ENCODE data around the gene HOXB3. TPM values are rescaled to one million over a fixed set of nuclear protein-coding genes. Genes with fewer than 3 reads are reported as not detected.

Gene HOXB3
- total RNA-seq, 4 donors from 2014 or later, result 3.7 to 14.1 (median 9.4) TPM

DNA sequence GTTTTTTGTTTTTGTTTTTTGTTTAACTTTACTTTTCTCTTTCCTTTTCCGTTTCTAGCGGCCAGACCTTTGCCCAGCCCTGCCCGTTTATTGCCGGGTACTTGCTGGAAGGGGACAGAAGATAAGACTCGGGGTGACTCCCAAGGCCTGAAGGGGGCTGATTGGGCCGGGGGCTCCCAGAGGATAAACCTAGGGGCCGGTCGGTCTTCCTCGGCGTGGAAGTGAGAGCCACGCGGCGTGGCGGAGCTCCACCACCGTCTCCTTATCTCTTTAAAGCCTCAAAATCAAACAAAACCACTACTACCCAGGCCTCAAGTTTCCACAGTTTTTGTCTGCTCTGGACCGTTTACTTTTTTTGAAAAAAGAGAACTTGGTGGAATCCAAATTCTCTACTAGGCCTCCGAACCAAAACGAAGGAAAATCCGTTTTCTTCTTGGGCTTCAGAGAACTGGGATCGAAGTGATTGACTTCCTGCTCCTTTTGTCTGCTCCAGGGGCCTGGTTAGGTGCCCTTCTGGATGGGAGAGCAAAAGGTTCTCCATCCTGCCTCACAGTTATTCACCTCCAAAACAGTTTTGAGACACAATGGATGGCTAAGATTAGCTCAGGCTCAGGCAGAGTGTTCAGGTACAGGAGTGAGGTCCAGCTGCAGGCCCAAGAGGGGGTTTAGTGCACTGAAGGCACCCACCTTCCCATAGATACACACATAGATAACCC is 44.6 kb upstream of the HOXB3 start:
- DNase-seq (ENCODE audit: low spot score in 2 of 2), result no peak
- Histone ChIP-seq H3K36me3 (no peaks in the 10 kb centered on the region), H3K27me3 (peaks cover 0 to 100% of the 10 kb centered on the region in 2 donors), H3K27ac (no peak overlapping the region), H3K4me3 (no peak overlapping the region), H3K9me3 (no peaks in the 10 kb centered on the region), H3K4me1 (peaks cover 0 to 15% (median 2%) of the 10 kb centered on the region in 4 donors)
- TF ChIP-seq EP300 (IDR thresholded peaks at IDR 0.05) (no peak), POLR2A (IDR thresholded peaks at IDR 0.05) (no peak), CTCF (IDR thresholded peaks at IDR 0.05) (no peak)
- 56 to 62% methylated on average over 20 of the region's 20 CpGs for WGBS, 2 donors

DNA sequence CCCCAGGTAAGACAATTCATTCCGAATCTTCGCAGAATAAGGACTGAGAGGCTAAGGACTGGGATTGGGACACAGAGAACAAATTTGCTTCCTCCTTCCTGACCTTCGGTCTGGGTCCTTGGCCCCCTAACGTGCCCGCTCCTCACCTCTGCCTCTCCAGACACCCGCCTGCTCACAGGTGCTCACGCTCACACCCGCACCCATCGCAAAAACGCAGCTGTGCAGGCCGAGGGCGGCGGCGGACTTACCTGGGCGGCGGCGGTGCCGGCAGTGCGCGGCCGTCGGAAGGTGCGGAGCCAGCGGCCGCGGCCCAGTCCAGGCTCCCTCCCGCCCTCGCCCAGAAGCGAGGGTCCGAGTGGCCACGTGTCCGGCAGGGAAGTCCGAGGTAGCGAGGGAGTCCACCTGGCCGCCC is 43.2 kb upstream of the HOXB3 start:
- H3K9me3 ChIP-seq, result no peaks in the 10 kb centered on the region
- no peak overlapping the region for H3K27ac ChIP-seq
- H3K36me3 ChIP-seq, result no peaks in the 10 kb centered on the region
- no peak for DNase-seq (ENCODE audit: low spot score in 2 of 2)
- no peak overlapping the region for H3K4me3 ChIP-seq
- TF ChIP-seq CTCF (IDR thresholded peaks at IDR 0.05) (no peak), POLR2A (IDR thresholded peaks at IDR 0.05) (no peak), EP300 (IDR thresholded peaks at IDR 0.05) (no peak)
- peaks cover 0 to 100% of the 10 kb centered on the region in 2 donors for H3K27me3 ChIP-seq
- 37 to 38% methylated on average over 33 to 34 of the region's 35 CpGs for WGBS, 2 donors
- peaks cover 0 to 15% (median 2%) of the 10 kb centered on the region in 4 donors for H3K4me1 ChIP-seq

- Histone ChIP-seq H3K27me3 (peaks cover 0 to 100% of the 10 kb centered on the region in 2 donors), H3K36me3 (no peaks in the 10 kb centered on the region), H3K9me3 (no peaks in the 10 kb centered on the region), H3K4me3 (no peak overlapping the region), H3K27ac (no peak overlapping the region), H3K4me1 (peaks cover 0 to 15% (median 2%) of the 10 kb centered on the region in 4 donors)
- TF ChIP-seq POLR2A (IDR thresholded peaks at IDR 0.05) (no peak), CTCF (IDR thresholded peaks at IDR 0.05) (no peak), EP300 (IDR thresholded peaks at IDR 0.05) (no peak)
- WGBS, 2 donors, result 62 to 66% methylated on average over 7 of the region's 7 CpGs
- no peak for DNase-seq (ENCODE audit: low spot score in 2 of 2)
These were observed 42.7 kb upstream of the HOXB3 start for GRCh38 chr17:48632579-48633265.

- no peak for DNase-seq (ENCODE audit: low spot score in 2 of 2)
- H3K27ac ChIP-seq, result no peak overlapping the region
- H3K36me3 ChIP-seq, result no peaks in the 10 kb centered on the region
- no peak for TF ChIP-seq CTCF (IDR thresholded peaks at IDR 0.05)
- TF ChIP-seq POLR2A (IDR thresholded peaks at IDR 0.05), result no peak
- TF ChIP-seq EP300 (IDR thresholded peaks at IDR 0.05), result no peak
- H3K9me3 ChIP-seq, result no peaks in the 10 kb centered on the region
- 55 to 56% methylated on average over 7 of the region's 7 CpGs for WGBS, 2 donors
- no peak overlapping the region for H3K4me3 ChIP-seq
- peaks cover 0 to 100% of the 10 kb centered on the region in 2 donors for H3K27me3 ChIP-seq
- H3K4me1 ChIP-seq, result peaks cover 0 to 18% (median 3%) of the 10 kb centered on the region in 4 donors
These were observed 41.9 kb upstream of the HOXB3 start for GRCh38 chr17:48631693-48632578.
